Lower leg skin (tissue), 3 donors: ENCODE measurements around the gene ZFYVE21.

Source experiments
- POLR2A ChIP-seq, 2 donors: fragments of 450-650 bp; IDR thresholded peaks; one replicate each; pipeline ENCODE4 v1.6.1; 2016 to 2017; ENCODE audit warnings: antibody characterized with exemption in 2 of 2, mild to moderate bottlenecking in 1 of 2, moderate library complexity in 1 of 2
- TF ChIP-seq, protein P1 (sequence below), 3 donors: fragments of 450-650 bp; IDR thresholded peaks; one replicate each; pipeline ENCODE4 v1.5.1; 2016; ENCODE audit warnings: antibody characterized with exemption in 3 of 3, mild to moderate bottlenecking in 3 of 3, moderate library complexity in 2 of 3

DNA sequence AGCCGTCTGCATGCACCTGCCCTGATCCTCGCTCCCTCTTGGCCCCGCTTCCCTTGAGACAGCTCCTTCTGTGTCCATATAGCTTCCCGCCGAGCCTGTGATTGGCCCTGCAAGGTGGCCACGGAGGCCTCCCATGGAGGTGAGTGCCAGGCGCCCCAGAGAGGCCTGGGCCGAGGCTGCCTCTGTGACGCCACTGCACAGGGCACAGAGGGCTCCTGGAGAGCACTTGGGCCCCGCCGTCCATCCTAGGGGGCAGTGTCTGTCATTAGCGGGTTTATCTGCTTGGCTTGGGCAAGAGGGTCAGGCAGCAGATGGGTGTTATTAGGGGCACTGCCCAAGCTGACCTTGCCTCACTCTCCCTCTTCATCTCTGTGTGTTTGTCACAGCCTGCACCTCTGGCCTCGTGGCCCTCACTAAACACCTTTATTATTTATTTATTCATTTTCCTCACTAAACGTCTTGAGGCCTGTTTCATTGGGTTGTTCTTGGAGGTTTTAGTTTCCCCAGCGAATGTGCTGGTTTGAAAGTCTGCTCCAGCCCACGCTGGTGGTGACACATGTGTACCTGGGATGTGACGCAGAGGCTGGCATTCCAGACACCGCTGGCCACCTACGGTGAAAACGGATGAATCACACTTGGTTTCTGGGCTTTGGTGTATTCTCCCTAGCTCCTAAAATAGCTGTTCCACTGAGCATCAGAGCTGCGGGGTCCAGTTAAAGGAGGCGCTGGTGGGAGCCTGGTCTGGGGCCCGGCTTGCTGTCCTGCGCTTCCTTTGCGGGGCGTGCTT, 5.9 kb downstream of the ZFYVE21 start:
- TF ChIP-seq, protein P1, sequence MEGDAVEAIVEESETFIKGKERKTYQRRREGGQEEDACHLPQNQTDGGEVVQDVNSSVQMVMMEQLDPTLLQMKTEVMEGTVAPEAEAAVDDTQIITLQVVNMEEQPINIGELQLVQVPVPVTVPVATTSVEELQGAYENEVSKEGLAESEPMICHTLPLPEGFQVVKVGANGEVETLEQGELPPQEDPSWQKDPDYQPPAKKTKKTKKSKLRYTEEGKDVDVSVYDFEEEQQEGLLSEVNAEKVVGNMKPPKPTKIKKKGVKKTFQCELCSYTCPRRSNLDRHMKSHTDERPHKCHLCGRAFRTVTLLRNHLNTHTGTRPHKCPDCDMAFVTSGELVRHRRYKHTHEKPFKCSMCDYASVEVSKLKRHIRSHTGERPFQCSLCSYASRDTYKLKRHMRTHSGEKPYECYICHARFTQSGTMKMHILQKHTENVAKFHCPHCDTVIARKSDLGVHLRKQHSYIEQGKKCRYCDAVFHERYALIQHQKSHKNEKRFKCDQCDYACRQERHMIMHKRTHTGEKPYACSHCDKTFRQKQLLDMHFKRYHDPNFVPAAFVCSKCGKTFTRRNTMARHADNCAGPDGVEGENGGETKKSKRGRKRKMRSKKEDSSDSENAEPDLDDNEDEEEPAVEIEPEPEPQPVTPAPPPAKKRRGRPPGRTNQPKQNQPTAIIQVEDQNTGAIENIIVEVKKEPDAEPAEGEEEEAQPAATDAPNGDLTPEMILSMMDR (IDR thresholded peaks at IDR 0.05) = no peak
- no peak for TF ChIP-seq POLR2A (IDR thresholded peaks at IDR 0.05)
